Neuronal stem cell (in vitro differentiated cells): ENCODE data around the gene RAB26.
A peak's percentile ranks its signal among the peaks of the same experiment; 100 is the strongest.

Experiments used
- DNase-seq: peaks from one replicate; pipeline ENCODE4 v3.0.0-alpha.2; 2013; ENCODE audit warnings: low spot score
- H2AFZ ChIP-seq: one replicate; pipeline ENCODE4 v1.6.1; 2013; ENCODE audit warnings: mild to moderate bottlenecking, low read length, inconsistent platforms
- H2AK5ac ChIP-seq: 2 replicates; pipeline ENCODE4 v1.6.1; 2013; ENCODE audit warnings: low read depth, mild to moderate bottlenecking, inconsistent platforms, low read length, moderate library complexity, mixed read lengths
- H2BK120ac ChIP-seq: 2 replicates; pipeline ENCODE4 v1.6.1; 2013; ENCODE audit warnings: low read depth, mild to moderate bottlenecking, inconsistent platforms, low read length, moderate library complexity, mixed read lengths
- H2BK12ac ChIP-seq: one replicate; pipeline ENCODE4 v1.6.1; 2013; ENCODE audit warnings: low read length, inconsistent platforms
- H2BK15ac ChIP-seq: 2 replicates; pipeline ENCODE4 v1.6.1; 2013; ENCODE audit warnings: mild to moderate bottlenecking, low read length, inconsistent platforms, mixed read lengths
- H2BK5ac ChIP-seq: one replicate; pipeline ENCODE4 v1.6.1; 2013; ENCODE audit warnings: inconsistent platforms, mild to moderate bottlenecking, low read length, moderate library complexity
- H3K14ac ChIP-seq: one replicate; pipeline ENCODE4 v1.6.1; 2013; ENCODE audit warnings: low read length, inconsistent platforms
- H3K18ac ChIP-seq: 2 replicates; pipeline ENCODE4 v1.6.1; 2013; ENCODE audit warnings: low read length, inconsistent platforms
- H3K23ac ChIP-seq: 2 replicates; pipeline ENCODE4 v1.6.1; 2013; ENCODE audit warnings: low read depth, mild to moderate bottlenecking, mixed read lengths, low read length, inconsistent platforms; ENCODE audit not compliant: poor library complexity
- H3K27ac ChIP-seq: replicated peaks from 3 replicates; pipeline ENCODE4 v1.5.1; 2013; ENCODE audit warnings: low read length, inconsistent platforms
- H3K27me3 ChIP-seq, 3 experiments: 2 replicates each; pipeline ENCODE4 v1.6.1; 2013; ENCODE audit warnings: low read length in 3 of 3, mild to moderate bottlenecking in 2 of 3, inconsistent platforms in 1 of 3, low read depth in 1 of 3, mixed read lengths in 1 of 3, moderate library complexity in 1 of 3; ENCODE audit not compliant: control insufficient read depth in 3 of 3, insufficient read depth in 3 of 3
- H3K36me3 ChIP-seq, 2 donors: replicated peaks in 1 of 2; 2 replicates each; pipeline ENCODE4 v1.6.1; 2013; ENCODE audit warnings: low read length in 2 of 2; ENCODE audit not compliant: control insufficient read depth in 2 of 2, insufficient read depth in 2 of 2
- H3K4ac ChIP-seq: 2 replicates; pipeline ENCODE4 v1.6.1; 2013; ENCODE audit warnings: inconsistent platforms, mild to moderate bottlenecking, low read length, moderate library complexity
- H3K4me1 ChIP-seq, 2 donors: 1 replicate in 1 of 2; 2 replicates in 1 of 2; pipeline ENCODE4 v1.6.1; 2013; ENCODE audit warnings: low read length in 2 of 2, low read depth in 1 of 2; ENCODE audit not compliant: control insufficient read depth in 2 of 2, insufficient read depth in 1 of 2
- H3K4me2 ChIP-seq: one replicate; pipeline ENCODE4 v1.6.1; 2013; ENCODE audit warnings: mild to moderate bottlenecking, low read length, inconsistent platforms; ENCODE audit not compliant: insufficient read depth, poor library complexity, severe bottlenecking
- H3K4me3 ChIP-seq, 2 donors: 2 replicates each; pipeline ENCODE4 v1.5.1; 2013; ENCODE audit warnings: low read length in 2 of 2, mild to moderate bottlenecking in 2 of 2, inconsistent platforms in 1 of 2, moderate library complexity in 1 of 2
- H3K79me1 ChIP-seq: one replicate; pipeline ENCODE4 v1.6.1; 2013; ENCODE audit warnings: low read depth, mild to moderate bottlenecking, inconsistent platforms, low read length, moderate library complexity
- H3K9ac ChIP-seq: one replicate; pipeline ENCODE4 v1.6.1; 2013; ENCODE audit warnings: mild to moderate bottlenecking, low read depth, low read length, inconsistent platforms; ENCODE audit not compliant: poor library complexity
- H3K9me3 ChIP-seq, 2 donors: replicated peaks in 1 of 2; 2 replicates each; pipeline versions ENCODE3 to v1.6.1; 2013; ENCODE audit warnings: low read length in 2 of 2, mild to moderate bottlenecking in 2 of 2, inconsistent platforms in 1 of 2, low read depth in 1 of 2, mixed read lengths in 1 of 2, moderate library complexity in 1 of 2; ENCODE audit not compliant: control insufficient read depth in 2 of 2, insufficient read depth in 1 of 2
- H4K8ac ChIP-seq: one replicate; pipeline ENCODE4 v1.6.1; 2013; ENCODE audit warnings: low read depth, mild to moderate bottlenecking, inconsistent platforms, low read length, moderate library complexity
- H4K91ac ChIP-seq: one replicate; pipeline ENCODE4 v1.6.1; 2013; ENCODE audit warnings: low read length, low read depth, mild to moderate bottlenecking, inconsistent platforms; ENCODE audit not compliant: poor library complexity
- WGBS, 2 donors: extraction: QIAGEN DNeasy Blood & Tissue Kit; methylation state at CpG; one replicate each; pipeline ENCODE4 v1.1.7; 2013; ENCODE audit warnings: missing lambda C conversion rate in 2 of 2, mixed read lengths in 1 of 2; ENCODE audit not compliant: insufficient read length in 2 of 2, insufficient replicate concordance in 1 of 2; ENCODE audit errors: extremely low coverage in 2 of 2; 5-methylcytosine and 5-hydroxymethylcytosine counted together

The RAB26 gene

DNA sequence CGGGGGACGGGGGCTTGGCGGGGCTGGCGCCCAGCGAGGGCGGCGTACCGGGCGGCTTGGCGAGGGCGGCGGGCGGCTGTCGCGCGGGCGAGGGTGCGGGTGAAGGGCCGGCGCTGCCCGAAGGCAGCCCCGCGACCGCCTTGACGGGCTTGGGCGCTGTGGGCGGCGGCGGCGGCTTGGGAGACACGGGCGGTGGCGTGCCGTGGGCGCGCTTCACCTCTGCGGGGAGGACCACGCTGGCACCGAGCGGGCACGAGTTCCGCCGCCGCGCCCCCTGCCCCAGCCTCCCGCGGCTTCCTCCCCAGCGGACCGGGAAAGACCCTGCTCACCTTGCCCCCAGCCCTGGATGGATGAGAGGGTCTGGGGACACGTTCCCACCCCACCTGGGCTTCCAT lies 30.7 kb downstream of the RAB26 start:
- no peaks in the 10 kb centered on the region for H3K27me3 ChIP-seq
- no peak for DNase-seq
- no peak overlapping the region for H3K9ac ChIP-seq
- no peak overlapping the region for H3K27ac ChIP-seq
- H3K4me2 ChIP-seq = peak overlapping the region; percentile 18
- H2BK5ac ChIP-seq = no peak overlapping the region
- H3K36me3 ChIP-seq = peaks cover 23 to 58% of the 10 kb centered on the region in 2 donors
- H2BK15ac ChIP-seq = no peak overlapping the region
- no peak overlapping the region for H3K23ac ChIP-seq
- no peak overlapping the region for H3K4me3 ChIP-seq
- H3K14ac ChIP-seq = no peak overlapping the region
- H2AK5ac ChIP-seq = peak overlapping the region; percentile 83
- H2BK12ac ChIP-seq = no peak overlapping the region
- H3K79me1 ChIP-seq = peaks cover 2% of the 10 kb centered on the region
- no CpG with 5 or more reads among the region's 50 CpGs for WGBS, 2 donors
- H3K4ac ChIP-seq = peak overlapping the region; percentile 53
- H2BK120ac ChIP-seq = no peak overlapping the region
- peaks cover 0 to 3% of the 10 kb centered on the region in 2 donors for H3K4me1 ChIP-seq
- H2AFZ ChIP-seq = no peak overlapping the region
- H3K9me3 ChIP-seq = no peaks in the 10 kb centered on the region
- H3K18ac ChIP-seq = peak overlapping the region; percentile 76
- no peak overlapping the region for H4K91ac ChIP-seq
- no peak overlapping the region for H4K8ac ChIP-seq

DNA sequence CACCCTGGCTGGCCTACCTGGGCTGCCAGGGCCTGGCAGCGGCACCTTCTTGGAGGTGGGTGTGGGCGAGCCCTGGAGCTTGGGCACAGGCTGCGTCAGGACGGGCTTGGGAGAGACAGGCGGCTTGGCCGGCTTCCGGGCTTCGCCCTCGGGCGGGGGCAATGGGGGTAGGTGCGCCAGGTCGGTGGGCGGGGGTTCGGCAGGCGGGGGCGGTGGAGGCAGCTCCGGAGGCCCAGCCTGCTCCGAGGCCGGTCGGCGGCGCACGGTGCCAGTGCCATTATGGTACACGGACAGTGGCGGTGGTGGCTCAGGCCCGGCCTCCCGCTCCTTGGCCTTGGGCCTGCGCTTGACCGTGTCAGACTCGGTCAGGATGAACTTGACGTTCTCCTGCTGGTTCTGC lies 31.2 kb downstream of the RAB26 start:
- no peak overlapping the region for H2BK15ac ChIP-seq
- peak overlapping the region; percentile 83 for H2AK5ac ChIP-seq
- no peak overlapping the region for H3K4me2 ChIP-seq
- no peaks in the 10 kb centered on the region for H3K27me3 ChIP-seq
- H3K9ac ChIP-seq = no peak overlapping the region
- no peak for DNase-seq
- peak overlapping the region; percentile 76 for H3K18ac ChIP-seq
- H3K4me1 ChIP-seq = peaks cover 0 to 3% of the 10 kb centered on the region in 2 donors
- H3K27ac ChIP-seq = no peak overlapping the region
- H2BK12ac ChIP-seq = no peak overlapping the region
- H3K4ac ChIP-seq = no peak overlapping the region
- no peak overlapping the region for H3K23ac ChIP-seq
- H3K9me3 ChIP-seq = no peaks in the 10 kb centered on the region
- no peak overlapping the region for H3K14ac ChIP-seq
- no peak overlapping the region for H4K8ac ChIP-seq
- no peak overlapping the region for H2BK120ac ChIP-seq
- no peak overlapping the region for H2AFZ ChIP-seq
- peaks cover 18 to 53% of the 10 kb centered on the region in 2 donors for H3K36me3 ChIP-seq
- peaks cover 2% of the 10 kb centered on the region for H3K79me1 ChIP-seq
- H4K91ac ChIP-seq = no peak overlapping the region
- H3K4me3 ChIP-seq = no peak overlapping the region
- H2BK5ac ChIP-seq = no peak overlapping the region
- no CpG with 5 or more reads among the region's 31 CpGs for WGBS, 2 donors

DNA sequence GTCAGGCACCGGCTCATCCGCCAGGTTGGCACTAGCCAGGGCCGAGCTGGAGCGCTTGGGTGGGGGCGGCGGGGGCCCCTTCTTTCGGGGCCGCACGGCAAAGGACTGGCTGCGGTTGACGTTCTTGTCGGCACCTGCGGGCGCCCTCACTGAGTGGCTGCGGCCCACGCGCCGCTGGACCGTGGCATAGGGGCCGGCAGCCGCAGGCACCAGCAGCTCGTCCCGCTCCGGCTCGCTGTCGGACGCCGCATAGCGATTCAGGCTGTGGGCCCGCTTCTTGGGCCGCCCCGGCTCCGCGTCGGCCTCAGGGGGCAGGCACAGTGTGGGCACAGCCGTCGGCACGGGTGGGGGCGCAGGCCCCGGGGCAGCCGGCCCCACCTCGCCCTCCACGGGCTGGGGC lies 32.0 kb downstream of the RAB26 start:
- no CpG with 5 or more reads among the region's 43 CpGs for WGBS, 2 donors

DNA sequence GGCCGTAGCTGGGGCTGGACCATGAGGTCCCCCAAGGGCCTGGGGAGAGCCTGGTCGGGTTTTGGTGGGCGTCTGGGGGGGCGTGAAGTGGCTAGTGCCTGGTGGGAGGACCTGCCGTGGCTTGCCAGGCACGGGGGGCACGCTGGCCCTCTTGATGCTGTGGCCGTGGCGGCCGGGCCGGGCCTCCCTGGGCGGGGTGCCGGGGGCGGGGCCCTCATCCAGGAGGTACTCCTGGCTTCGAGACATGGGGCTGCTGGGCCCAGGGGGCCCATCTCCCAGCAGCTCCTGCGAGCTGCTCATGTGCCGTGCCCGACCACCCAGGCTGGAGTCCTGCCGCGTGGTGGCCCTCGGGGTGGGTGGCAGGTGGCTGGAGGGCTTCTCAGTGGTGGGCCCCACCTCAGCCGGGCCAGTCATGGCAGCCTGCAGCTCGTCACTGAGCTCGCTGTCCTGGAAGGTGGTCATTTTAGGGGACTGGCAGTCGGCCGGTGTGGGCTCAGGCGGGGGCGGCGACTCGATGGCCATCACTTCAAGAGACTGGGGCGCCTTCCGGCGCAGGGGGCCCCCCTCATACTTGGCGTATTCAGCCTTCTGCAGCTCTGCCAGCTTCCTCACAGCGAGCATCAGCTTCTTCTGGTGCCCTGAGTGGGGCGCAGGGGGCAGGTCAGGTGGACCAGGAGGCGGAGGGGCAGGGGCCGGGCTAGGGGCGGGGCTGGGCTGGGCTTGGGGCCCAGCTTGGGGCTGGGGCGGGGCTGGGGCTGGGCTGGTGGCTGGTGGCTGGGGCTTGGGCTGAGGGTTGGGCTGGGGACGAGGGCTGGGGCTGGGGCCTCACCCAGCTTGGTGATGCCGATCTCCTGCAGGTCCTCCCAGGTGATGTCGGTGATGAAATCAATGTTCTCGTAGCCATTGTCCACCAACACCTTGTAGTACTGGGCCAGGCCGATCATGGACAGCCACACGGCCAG lies 32.8 kb downstream of the RAB26 start:
- DNase-seq = no peak
- Histone ChIP-seq H2BK12ac (peak overlapping the region; percentile 22), H3K79me1 (peaks cover 2% of the 10 kb centered on the region), H3K9me3 (no peaks in the 10 kb centered on the region), H2BK120ac (no peak overlapping the region), H3K4me3 (no peak overlapping the region), H3K36me3 (peaks cover 4 to 36% of the 10 kb centered on the region in 2 donors), H4K91ac (no peak overlapping the region), H3K18ac (peak overlapping the region; percentile 6), H2AFZ (no peak overlapping the region), H2BK15ac (no peak overlapping the region), H3K14ac (no peak overlapping the region), H3K27ac (no peak overlapping the region), H3K23ac (peak overlapping the region; percentile 60), H3K9ac (no peak overlapping the region), H3K4ac (no peak overlapping the region), H2AK5ac (peak overlapping the region; percentile 63), H3K4me2 (no peak overlapping the region), H3K27me3 (no peaks in the 10 kb centered on the region), H2BK5ac (peak overlapping the region; percentile 54), H3K4me1 (peaks cover 0 to 3% of the 10 kb centered on the region in 2 donors), H4K8ac (no peak overlapping the region)
- no CpG with 5 or more reads among the region's 46 CpGs for WGBS, 2 donors

More for the DNA sequence above, 32.0 kb downstream of the RAB26 start:
- Histone ChIP-seq H2BK5ac (no peak overlapping the region), H3K9me3 (no peaks in the 10 kb centered on the region), H3K14ac (no peak overlapping the region), H3K23ac (no peak overlapping the region), H2AK5ac (peak overlapping the region; percentile 63), H2BK120ac (no peak overlapping the region), H3K4me1 (peaks cover 0 to 3% of the 10 kb centered on the region in 2 donors), H3K4me3 (no peak overlapping the region), H3K36me3 (peaks cover 11 to 44% of the 10 kb centered on the region in 2 donors), H4K8ac (no peak overlapping the region), H3K27me3 (no peaks in the 10 kb centered on the region), H3K9ac (no peak overlapping the region), H3K79me1 (peaks cover 2% of the 10 kb centered on the region), H3K18ac (no peak overlapping the region), H3K4me2 (no peak overlapping the region), H4K91ac (no peak overlapping the region), H2AFZ (no peak overlapping the region), H3K27ac (no peak overlapping the region), H2BK15ac (no peak overlapping the region), H2BK12ac (no peak overlapping the region), H3K4ac (peak overlapping the region; percentile 37)
- no peak for DNase-seq
